H1 (cell line): Measurements from ENCODE around the gene RAB33A. TPM values are rescaled to one million over a fixed set of nuclear protein-coding genes. Genes with fewer than 3 reads are reported as not detected.

Source experiments
- CTCF ChIA-PET: fragments of 300-600 bp; sonication (Branson Sonifier 250); formaldehyde crosslinking; loops from one replicate; lab custom pipeline; 2021; ENCODE audit not compliant: partially characterized antibody; lab: Charles Lee
- POLR2A ChIA-PET: fragments of 300-600 bp; sonication (Branson Sonifier 250); formaldehyde crosslinking; loops from one replicate; lab custom pipeline; 2021; ENCODE audit warnings: inconsistent platforms; ENCODE audit not compliant: partially characterized antibody; lab: Charles Lee
- DNase-seq, 2 experiments: peaks; one replicate each; pipeline versions ENCODE4 v3.0.0 to v3.0.0-alpha.2; 2010 to 2022; ENCODE audit warnings: low spot score in 2 of 2, low read depth in 1 of 2, mixed read lengths in 1 of 2
- FAIRE-seq: peaks from 2 replicates; lab custom pipeline; 2011; peaks lifted over from hg19 to GRCh38; lab: Jason Lieb, UNC
- H2AFZ ChIP-seq: 2 replicates; pipeline ENCODE4 v1.8.1; 2012; ENCODE audit warnings: low read length, inconsistent platforms
- H2AK5ac ChIP-seq: 2 replicates; pipeline ENCODE4 v1.6.1; 2013; ENCODE audit warnings: low read depth, low read length
- H2BK120ac ChIP-seq: replicated peaks from 2 replicates; pipeline ENCODE3; 2013; ENCODE audit warnings: low read depth, low read length, inconsistent platforms
- H2BK12ac ChIP-seq: 2 replicates; pipeline ENCODE4 v1.6.1; 2013; ENCODE audit warnings: low read depth, low read length
- H2BK15ac ChIP-seq: 2 replicates; pipeline ENCODE4 v1.6.1; 2013; ENCODE audit warnings: low read length
- H2BK20ac ChIP-seq: 2 replicates; pipeline ENCODE4 v1.6.1; 2013; ENCODE audit warnings: low read length
- H2BK5ac ChIP-seq: 2 replicates; pipeline ENCODE4 v1.6.1; 2013; ENCODE audit warnings: low read depth, low read length
- H3K14ac ChIP-seq: 2 replicates; pipeline ENCODE4 v1.6.1; 2013; ENCODE audit warnings: inconsistent platforms; ENCODE audit not compliant: insufficient read length
- H3K18ac ChIP-seq: 2 replicates; pipeline ENCODE4 v1.6.1; 2013; ENCODE audit warnings: low read length; ENCODE audit errors: extremely low read depth
- H3K23ac ChIP-seq: 2 replicates; pipeline ENCODE4 v1.6.1; 2013; ENCODE audit warnings: inconsistent platforms; ENCODE audit not compliant: insufficient read length
- H3K23me2 ChIP-seq: 2 replicates; pipeline ENCODE4 v1.6.1; 2013; ENCODE audit warnings: low read depth, low read length
- H3K27ac ChIP-seq: 2 replicates; pipeline ENCODE4 v1.6.1; 2011; ENCODE audit warnings: low read depth, low read length, inconsistent platforms
- H3K27me3 ChIP-seq, 4 experiments: replicated peaks in 1 of 4; 1 replicate in 1 of 4; 2 replicates in 3 of 4; pipeline versions ENCODE4 v1.6.1 to v1.8.1; 2011 to 2013; ENCODE audit warnings: low read length in 3 of 4, mild to moderate bottlenecking in 3 of 4, inconsistent platforms in 2 of 4, mixed read lengths in 2 of 4, moderate library complexity in 1 of 4; ENCODE audit not compliant: control insufficient read depth in 3 of 4, insufficient read depth in 3 of 4; ENCODE audit errors: extremely low read depth in 1 of 4
- H3K36me3 ChIP-seq, 4 experiments: 2 replicates each; pipeline versions ENCODE4 v1.6.1 to v1.8.1; 2011 to 2013; ENCODE audit warnings: mild to moderate bottlenecking in 4 of 4, low read length in 3 of 4, moderate library complexity in 2 of 4, control low read depth in 1 of 4, inconsistent platforms in 1 of 4; ENCODE audit not compliant: insufficient read depth in 4 of 4, control insufficient read depth in 2 of 4
- H3K4ac ChIP-seq: replicated peaks from 2 replicates; pipeline ENCODE3; 2013; ENCODE audit warnings: low read length, low read depth, mixed read lengths, inconsistent platforms; ENCODE audit not compliant: insufficient read length
- H3K4me1 ChIP-seq, 4 experiments: replicated peaks in 1 of 4; 1 replicate in 1 of 4; 2 replicates in 3 of 4; pipeline versions ENCODE4 v1.6.1 to v1.8.1; 2011 to 2013; ENCODE audit warnings: low read length in 3 of 4, inconsistent platforms in 2 of 4, mixed read lengths in 1 of 4; ENCODE audit not compliant: insufficient read depth in 4 of 4, control insufficient read depth in 3 of 4
- H3K4me2 ChIP-seq, 2 experiments: 2 replicates each; pipeline versions ENCODE4 v1.6.1 to v1.8.1; 2011 to 2013; ENCODE audit warnings: low read depth in 2 of 2, low read length in 2 of 2, control low read depth in 1 of 2, inconsistent platforms in 1 of 2, mild to moderate bottlenecking in 1 of 2; ENCODE audit not compliant: insufficient read depth in 1 of 2
- H3K4me3 ChIP-seq, 4 experiments: fragments of 200-600, 300-600 bp in 1 of 4; sonication (generic), shearing (Covaris generic), sonication (Bioruptor Twin) in 1 of 4; 2 replicates each; pipeline versions ENCODE4 v1.5.1 to v1.8.1; 2011 to 2016; ENCODE audit warnings: low read length in 4 of 4, low read depth in 3 of 4, control low read depth in 2 of 4, inconsistent platforms in 2 of 4, mild to moderate bottlenecking in 2 of 4, mixed read lengths in 1 of 4, moderate library complexity in 1 of 4; ENCODE audit not compliant: insufficient read depth in 2 of 4; ENCODE audit errors: extremely low read depth in 1 of 4
- H3K56ac ChIP-seq: replicated peaks from 2 replicates; pipeline ENCODE3; 2013; ENCODE audit warnings: low read depth, mild to moderate bottlenecking, mixed read lengths, low read length, inconsistent platforms; ENCODE audit not compliant: insufficient read length
- H3K79me1 ChIP-seq: 2 replicates; pipeline ENCODE4 v1.6.1; 2013; ENCODE audit warnings: low read depth, low read length, control low read depth
- H3K79me2 ChIP-seq, 2 experiments: 2 replicates each; pipeline versions ENCODE4 v1.6.1 to v1.8.1; 2012 to 2013; ENCODE audit warnings: low read length in 2 of 2, mild to moderate bottlenecking in 2 of 2, inconsistent platforms in 1 of 2; ENCODE audit not compliant: insufficient read depth in 2 of 2, control insufficient read depth in 1 of 2
- H3K9ac ChIP-seq, 4 experiments: replicated peaks in 1 of 4; 1 replicate in 1 of 4; 2 replicates in 3 of 4; pipeline versions ENCODE4 v1.6.1 to v1.8.1; 2011 to 2013; ENCODE audit warnings: low read depth in 3 of 4, low read length in 3 of 4, control low read depth in 2 of 4, mild to moderate bottlenecking in 2 of 4, moderate library complexity in 2 of 4, inconsistent platforms in 1 of 4; ENCODE audit errors: extremely low read depth in 1 of 4
- H3K9me3 ChIP-seq, 2 experiments: 2 replicates each; pipeline versions ENCODE4 v1.6.1 to v1.8.1; 2012 to 2013; ENCODE audit warnings: mild to moderate bottlenecking in 2 of 2, moderate library complexity in 2 of 2, control low read depth in 1 of 2, inconsistent platforms in 1 of 2, low read depth in 1 of 2, low read length in 1 of 2, mixed read lengths in 1 of 2; ENCODE audit not compliant: insufficient read depth in 2 of 2
- H4K20me1 ChIP-seq, 2 experiments: replicated peaks in 1 of 2; 2 replicates each; pipeline versions ENCODE3 to v1.8.1; 2011 to 2013; ENCODE audit warnings: inconsistent platforms in 2 of 2, low read length in 2 of 2, mild to moderate bottlenecking in 1 of 2; ENCODE audit not compliant: insufficient read depth in 2 of 2, control insufficient read depth in 1 of 2
- H4K5ac ChIP-seq: 2 replicates; pipeline ENCODE4 v1.6.1; 2013; ENCODE audit warnings: low read length, low read depth, mixed read lengths, inconsistent platforms; ENCODE audit not compliant: insufficient read length
- H4K8ac ChIP-seq: 2 replicates; pipeline ENCODE4 v1.8.0; 2013; ENCODE audit warnings: mild to moderate bottlenecking, moderate library complexity, low read length, inconsistent platforms; ENCODE audit not compliant: insufficient read depth; ENCODE audit errors: extremely low read depth
- H4K91ac ChIP-seq: replicated peaks from 2 replicates; pipeline ENCODE3; 2013; ENCODE audit warnings: low read length, mixed read lengths, inconsistent platforms; ENCODE audit not compliant: insufficient read length
- ASH2L ChIP-seq: fragments of 200-600, 300-600 bp; sonication (generic); IDR thresholded peaks from one replicate; pipeline ENCODE4 v1.7.1; 2017; ENCODE audit warnings: low read length
- BRCA1 ChIP-seq: IDR thresholded peaks from 2 replicates; pipeline ENCODE4 v1.6.1; 2012; ENCODE audit warnings: low read depth, low read length, improper control_type of control experiment
- WGBS, 2 experiments: shearing (Covaris generic) in 1 of 2; methylation state at CpG; one replicate each; pipeline versions ENCODE4 v1.1.6 to v1.1.7; 2013 to 2015; ENCODE audit warnings: low lambda C conversion rate in 2 of 2, mixed read lengths in 2 of 2, inconsistent platforms in 1 of 2, low coverage in 1 of 2, missing lambda C conversion rate in 1 of 2; ENCODE audit not compliant: insufficient replicate concordance in 2 of 2, insufficient coverage in 1 of 2, insufficient read length in 1 of 2; ENCODE audit errors: extremely low coverage in 1 of 2, missing lambda C conversion rate in 1 of 2; 5-methylcytosine and 5-hydroxymethylcytosine counted together
- polyA plus RNA-seq, 7 experiments: library from polyadenylated mRNA; depleted of rRNA in 3 of 7; stranded (reverse) in 5 of 7; unstranded in 2 of 7; fragments of >200 nt in 5 of 7; fragments of 200-250 nt in 2 of 7; gene quantifications; 1 replicate in 5 of 7; 2 replicates in 1 of 7; 4 replicates in 1 of 7; pipeline versions ENCODE4 v1.2.1 to v1.2.3, GENCODE V29; 2011 to 2013; ENCODE audit warnings: missing spikeins in 2 of 7, mixed read lengths in 2 of 7
- total RNA-seq: library from RNA; stranded (reverse); fragmentation: NEBNext Ultra II Directional; extraction: Animal tissue kit (Norgen Biotek cat#: 25700); gene quantifications from 2 replicates; pipeline ENCODE4 v1.2.1, GENCODE V29; 2021

Gene RAB33A
- total and polyA plus RNA-seq, 2 of the 8 experiments (the other 6 are each of a cell fraction or from before 2014, with no cell fraction given) = 2.8 to 4.6 TPM

DNA sequence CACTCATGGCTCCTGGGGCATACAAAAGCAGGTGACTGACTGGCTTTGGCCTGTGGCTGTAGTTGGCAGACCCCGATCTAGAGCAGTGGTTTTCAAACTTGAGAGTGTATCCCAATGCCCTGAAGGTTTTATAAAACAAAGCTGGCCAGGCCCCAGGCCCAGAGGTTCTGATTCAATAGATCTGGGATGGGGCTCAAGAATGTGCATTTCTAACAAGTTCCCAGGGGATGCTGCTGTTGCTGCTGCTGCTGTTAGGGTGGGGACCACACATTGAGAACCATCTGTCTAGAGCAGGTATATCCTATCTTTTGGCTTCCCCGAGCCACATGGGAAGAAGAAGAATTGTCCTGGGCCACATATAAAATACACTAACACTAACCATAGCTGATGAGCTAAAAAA is 13.5 kb upstream of the RAB33A start:
- H2BK20ac ChIP-seq = no peak overlapping the region
- H4K20me1 ChIP-seq = no peaks in the 10 kb centered on the region
- no peak overlapping the region for H2BK5ac ChIP-seq
- CTCF ChIA-PET = interaction anchor here (0.8 to 1.0 kb wide), 2 partner anchors 12 to 18 kb away, joined by 4 to 6 read pairs; no protein-coding TSS in a partner anchor
- TF ChIP-seq ASH2L (no peak), BRCA1 (no peak)
- no peak overlapping the region for H3K23ac ChIP-seq
- H3K4me1 ChIP-seq = no peaks in the 10 kb centered on the region
- H3K79me1 ChIP-seq = no peaks in the 10 kb centered on the region
- no peak overlapping the region for H4K91ac ChIP-seq
- FAIRE-seq (no peak), DNase-seq (no peak)
- no peak overlapping the region for H3K4me2 ChIP-seq
- peaks cover 0 to 4% (median 0%) of the 10 kb centered on the region in 4 experiments; a peak in 2 of 8 replicates for H3K36me3 ChIP-seq
- POLR2A ChIA-PET = no interaction called here
- H3K27ac ChIP-seq = no peak overlapping the region
- no peak overlapping the region for H3K56ac ChIP-seq
- H4K5ac ChIP-seq = no peak overlapping the region
- H2AK5ac ChIP-seq = no peak overlapping the region
- H2BK12ac ChIP-seq = no peak overlapping the region
- no peak overlapping the region for H4K8ac ChIP-seq
- no peak overlapping the region for H3K9ac ChIP-seq
- no peak overlapping the region for H2BK120ac ChIP-seq
- H2BK15ac ChIP-seq = no peak overlapping the region
- H3K27me3 ChIP-seq = no peaks in the 10 kb centered on the region
- H3K18ac ChIP-seq = no peak overlapping the region
- no peaks in the 10 kb centered on the region for H3K9me3 ChIP-seq
- no peak overlapping the region for H3K4me3 ChIP-seq
- H3K14ac ChIP-seq = no peak overlapping the region
- no peak overlapping the region for H3K4ac ChIP-seq
- no peak overlapping the region for H2AFZ ChIP-seq
- WGBS, 2 experiments = 82% methylated on average over 2 of the region's 2 CpGs; no CpG with 5 or more reads in 1 of the 2 experiments
- H3K23me2 ChIP-seq = no peaks in the 10 kb centered on the region
- peaks cover 0 to 4% of the 10 kb centered on the region in 2 experiments; a peak in 2 of 4 replicates for H3K79me2 ChIP-seq
